ENCODE results near the gene TASOR2.

- TF ChIP-seq CTCF (IDR thresholded peaks at IDR 0.05; ENCODE audit: extremely low read depth in 1 of 2, insufficient read depth in 1 of 2, low read depth in 1 of 2, low read length in 2 of 2), result no peak
- no peak for TF ChIP-seq JUN (IDR thresholded peaks at IDR 0.05; ENCODE audit: borderline replicate concordance, insufficient read depth, insufficient read length, low read depth)
- no peak for TF ChIP-seq POLR2A (IDR thresholded peaks at IDR 0.05; ENCODE audit: low read depth, low read length)
- TF ChIP-seq POLR2AphosphoS5 (IDR thresholded peaks at IDR 0.05; ENCODE audit: insufficient read depth, low read depth, low read length), result no peak
- no peak for TF ChIP-seq EZH2 (IDR thresholded peaks at IDR 0.05; ENCODE audit: borderline replicate concordance, low read depth, low read length, severe bottlenecking)
These were observed 39.7 kb upstream of the TASOR2 start for GRCh38 chr10:5644930-5645329.
